Articular chondrocyte of knee joint (primary cell): ENCODE measurements around the gene OGG1. TPM values are rescaled to one million over a fixed set of nuclear protein-coding genes. Genes with fewer than 3 reads are reported as not detected.

Source experiments
- total RNA-seq: library from RNA; depleted of rRNA; stranded (reverse); fragments of >200 nt; gene quantifications from 2 replicates; pipeline ENCODE4 v1.2.3, GENCODE V29; 2012

Gene OGG1
- 18.6 and 22.6 TPM in 2 replicates for total RNA-seq

GRCh38 chr3:9749645-9750555, at the start of gene OGG1:
Gene OGG1, plus strand, starts transcription at chr3:9749952. Its CDS starts 335 bp downstream, at chr3:9750287.

DNA sequence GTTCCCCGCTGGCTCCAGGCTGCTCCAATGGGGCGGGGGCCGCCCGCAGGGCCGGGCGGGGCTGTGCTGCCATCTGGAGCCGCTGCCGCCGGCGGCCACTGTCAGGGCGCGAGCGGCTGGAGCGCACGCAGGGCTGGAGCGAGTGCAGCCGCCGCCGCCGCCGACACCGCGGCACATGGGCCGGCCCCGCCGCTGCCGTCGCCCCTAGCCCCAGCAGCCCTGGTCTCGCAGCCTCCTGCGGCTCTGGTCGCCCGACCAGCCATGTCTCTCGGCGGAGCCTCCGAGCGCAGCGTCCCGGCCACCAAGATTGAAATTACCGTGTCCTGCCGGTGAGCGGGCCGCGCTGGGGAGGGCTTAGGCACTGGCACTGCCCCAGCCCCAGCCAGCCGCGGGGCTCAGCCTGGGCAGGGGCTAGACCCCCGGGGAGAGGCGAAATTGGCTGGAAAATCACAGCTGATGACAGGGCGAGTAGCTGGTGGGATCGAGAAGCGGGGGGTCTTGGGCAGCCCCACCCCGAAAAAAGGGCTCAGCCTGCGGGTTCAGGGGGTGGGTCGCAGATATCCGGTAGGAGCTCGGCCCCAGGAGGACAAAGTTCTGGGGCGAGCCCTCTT, 45.9 kb upstream of the OGG1 start, which contains the start of gene CPNE9:
Gene CPNE9, plus strand, starts transcription at position 98 of the 611 bp plus-strand sequence. Its CDS starts 164 bp downstream, at position 262.

GRCh38 chr3:9731206-9732079, 18.3 kb upstream of the OGG1 start, which contains the start of gene BRPF1:
Gene BRPF1, plus strand, starts transcription at chr3:9731735. Its CDS starts 2,406 bp downstream, at chr3:9734141.

DNA sequence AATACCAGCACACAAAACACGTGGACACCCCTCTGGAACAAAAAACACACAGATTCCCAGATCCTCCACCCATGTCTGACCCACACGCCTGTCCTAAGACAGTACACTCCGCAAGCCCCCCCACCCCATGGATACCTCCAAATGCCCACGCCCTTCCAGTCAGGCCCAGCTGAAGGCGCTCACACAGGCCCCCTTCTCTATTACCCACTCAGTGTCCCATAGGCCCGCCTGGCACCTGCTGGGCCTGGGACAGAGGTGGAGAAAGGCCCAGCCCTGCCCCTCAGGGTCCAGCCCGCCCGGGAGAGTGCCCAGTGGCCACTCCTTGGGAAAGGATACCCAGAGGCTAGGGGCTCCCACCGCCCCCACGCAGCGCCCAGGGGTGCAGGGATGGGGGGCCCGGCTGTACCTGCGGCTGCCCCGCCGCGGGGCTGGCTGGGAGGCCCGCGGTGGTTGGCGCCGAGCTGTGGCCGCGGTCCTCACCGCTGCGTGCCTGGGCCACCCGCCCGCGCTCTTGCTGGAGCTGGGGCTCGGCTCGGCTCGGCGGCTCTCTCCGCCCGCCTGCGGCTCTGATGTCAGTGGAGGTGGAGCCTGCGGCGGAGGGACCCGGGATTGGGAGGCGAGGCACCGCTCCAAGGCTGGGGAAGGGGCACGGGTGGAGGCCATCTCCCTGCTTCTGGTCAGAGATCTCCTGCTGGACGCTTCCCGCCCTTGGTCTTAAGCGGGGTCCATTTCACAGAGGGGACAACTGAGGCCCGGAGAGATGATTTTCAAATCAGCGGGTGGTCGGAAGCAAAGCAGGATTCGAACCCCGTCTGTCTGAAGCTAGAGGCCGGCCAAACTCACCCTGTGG, 19.9 kb downstream of the OGG1 start, which contains the start of gene CAMK1:
Gene CAMK1, minus strand, starts transcription at position 522 of the 850 bp plus-strand sequence. CDS start 2,198 bp downstream, outside the sequence.

GRCh38 chr3:9792405-9793160, 42.8 kb downstream of the OGG1 start, which contains the start of the genes ARPC4 and TADA3:
Gene ARPC4, plus strand, starts transcription at chr3:9793082. Its CDS starts 40 bp downstream, at chr3:9793122.
Gene TADA3, minus strand, starts transcription at chr3:9792473. Its CDS starts 1,007 bp downstream, at chr3:9791466.

Other genes with a start within 250 kb of the OGG1 start
- under 0.01 TPM in 1 of 2 replicates, not detected in the other for gene LHFPL4, start 196.1 kb upstream of the OGG1 start, total RNA-seq
- 25.8 and 30.3 TPM in 2 replicates for gene MTMR14, start 100.4 kb upstream of the OGG1 start, total RNA-seq
- not detected in 2 replicates for gene CPNE9, start 46.1 kb upstream of the OGG1 start, total RNA-seq
- gene BRPF1, start 18.2 kb upstream of the OGG1 start, total RNA-seq: 9.5 and 10.2 TPM in 2 replicates
- gene CAMK1, start 20.0 kb downstream of the OGG1 start, total RNA-seq: 21.3 and 25.4 TPM in 2 replicates
- gene TADA3, start 42.5 kb downstream of the OGG1 start, total RNA-seq: 77.7 and 83.3 TPM in 2 replicates
- 189 and 224 TPM in 2 replicates for gene ARPC4, start 43.1 kb downstream of the OGG1 start, total RNA-seq
- gene TTLL3, start 60.3 kb downstream of the OGG1 start, total RNA-seq: 22.6 and 29.3 TPM in 2 replicates
- 19.3 and 20.9 TPM in 2 replicates for gene RPUSD3, start 94.1 kb downstream of the OGG1 start, total RNA-seq
- gene CIDEC, start 130.3 kb downstream of the OGG1 start, total RNA-seq: not detected in 2 replicates
- 22.3 and 29.5 TPM in 2 replicates for gene JAGN1, start 140.7 kb downstream of the OGG1 start, total RNA-seq
- 1.1 and 1.4 TPM in 2 replicates for gene IL17RE, start 152.9 kb downstream of the OGG1 start, total RNA-seq
- 41.4 and 51.8 TPM in 2 replicates for gene IL17RC, start 167.1 kb downstream of the OGG1 start, total RNA-seq
- gene CRELD1, start 183.9 kb downstream of the OGG1 start, total RNA-seq: 14.1 and 20.8 TPM in 2 replicates
- 4.6 and 5.5 TPM in 2 replicates for gene PRRT3, start 202.5 kb downstream of the OGG1 start, total RNA-seq
- gene EMC3, start 236.9 kb downstream of the OGG1 start, total RNA-seq: 92.4 and 101 TPM in 2 replicates